GM12878 (cell line): ENCODE measurements around the gene CEACAM3. TPM values are rescaled to one million over a fixed set of nuclear protein-coding genes. Genes with fewer than 3 reads are reported as not detected.

Source experiments
- ATAC-seq: fragments of 200-7000 bp; cut with Tn5 transposase; 3 replicates; pipeline ENCODE4 v1.9.1; 2020; ENCODE audit warnings: mild to moderate bottlenecking, moderate library complexity
- BruUV-seq: library from RNA; stranded (reverse); fragments of 400-500 nt; replicated peaks from 2 replicates; lab custom pipeline; 2021; lab: Mats Ljungman, UMichigan
- CTCF ChIA-PET: fragments of 300-600 bp; sonication (Branson Sonifier 250); formaldehyde crosslinking; extraction: SDS; loops from one replicate; lab custom pipeline; 2021; ENCODE audit warnings: inconsistent platforms; lab: Yijun Ruan, JAX
- POLR2A ChIA-PET: fragments of 350-600 bp; formaldehyde crosslinking; extraction: SDS; loops from one replicate; lab custom pipeline; 2021; ENCODE audit warnings: inconsistent platforms; lab: Charles Lee
- RAD21 ChIA-PET: fragments of 300-600 bp; sonication (Branson Sonifier 250); formaldehyde crosslinking; loops from one replicate; lab custom pipeline; 2023; ENCODE audit warnings: antibody characterized with exemption; ENCODE audit not compliant: unreplicated experiment; lab: Charles Lee
- SMC1A ChIA-PET: fragments of 300-600 bp; sonication (Branson Sonifier 250); formaldehyde crosslinking; loops from one replicate; lab custom pipeline; 2023; ENCODE audit not compliant: unreplicated experiment, uncharacterized antibody; lab: Charles Lee
- DNase-seq: peaks from one replicate; pipeline ENCODE4 v3.0.0-alpha.2; 2011; ENCODE audit warnings: low read depth, low spot score
- FAIRE-seq: peaks from 3 replicates; lab custom pipeline; 2011; peaks lifted over from hg19 to GRCh38; lab: Jason Lieb, UNC
- H2AFZ ChIP-seq: 2 replicates; pipeline ENCODE4 v1.6.0; 2011; ENCODE audit warnings: low read depth, low read length, control low read depth; ENCODE audit not compliant: control insufficient read depth
- H3K27ac ChIP-seq: 2 replicates; pipeline ENCODE4 v1.5.1; 2011; ENCODE audit warnings: control low read depth; ENCODE audit not compliant: control insufficient read depth, insufficient read depth
- H3K27me3 ChIP-seq, 2 experiments: replicated peaks in 1 of 2; 2 replicates each; pipeline versions ENCODE4 v1.6.0 to v1.6.1; 2011; ENCODE audit warnings: low read length in 1 of 2; ENCODE audit not compliant: control insufficient read depth in 2 of 2, insufficient read depth in 2 of 2
- H3K36me3 ChIP-seq, 2 experiments: 2 replicates each; pipeline ENCODE4 v1.5.1; 2011; ENCODE audit warnings: low read length in 1 of 2; ENCODE audit not compliant: control insufficient read depth in 2 of 2, insufficient read depth in 2 of 2
- H3K4me1 ChIP-seq: 2 replicates; pipeline ENCODE4 v1.6.1; 2011; ENCODE audit warnings: mild to moderate bottlenecking, low read length, moderate library complexity, mixed read lengths; ENCODE audit not compliant: control insufficient read depth, insufficient read depth
- H3K4me2 ChIP-seq: 2 replicates; pipeline ENCODE4 v1.6.0; 2011; ENCODE audit warnings: control low read depth; ENCODE audit not compliant: control insufficient read depth, insufficient read depth
- H3K4me3 ChIP-seq: fragments of 200-600 bp; sonication (generic); 2 replicates; pipeline ENCODE4 v1.5.1; 2016
- H3K79me2 ChIP-seq: 2 replicates; pipeline ENCODE4 v1.6.0; 2011; ENCODE audit warnings: low read length; ENCODE audit not compliant: control insufficient read depth, insufficient read depth
- H3K9ac ChIP-seq: 2 replicates; pipeline ENCODE4 v1.8.0; 2011; ENCODE audit warnings: low read length, control low read depth, mixed read lengths; ENCODE audit not compliant: control insufficient read depth, insufficient read depth
- H3K9me3 ChIP-seq: replicated peaks from 3 replicates; pipeline ENCODE4 v1.5.1; 2011; ENCODE audit warnings: mild to moderate bottlenecking, low read length; ENCODE audit not compliant: control insufficient read depth, insufficient read depth
- H4K20me1 ChIP-seq: 2 replicates; pipeline ENCODE4 v1.6.0; 2011; ENCODE audit not compliant: control insufficient read depth, insufficient read depth
- BRCA1 ChIP-seq: IDR thresholded peaks from 2 replicates; pipeline ENCODE4 v1.6.1; 2011; ENCODE audit warnings: low read depth, low read length, improper control_type of control experiment
- CTCF ChIP-seq, 3 experiments: IDR thresholded peaks in 2 of 3; conservative IDR thresholded peaks in 1 of 3; 2 replicates each; pipeline ENCODE4 v1.5.1; 2011; ENCODE audit warnings: low read depth in 3 of 3, low read length in 3 of 3, mild to moderate bottlenecking in 3 of 3, control low read depth in 2 of 3, moderate library complexity in 2 of 3, inconsistent platforms in 1 of 3, mixed read lengths in 1 of 3; ENCODE audit not compliant: control insufficient read depth in 2 of 3, insufficient read depth in 1 of 3; ENCODE audit errors: extremely low read depth in 1 of 3
- HCFC1 ChIP-seq: fragments of 150-350 bp; IDR thresholded peaks from 2 replicates; pipeline ENCODE4 v1.6.1; 2014; ENCODE audit warnings: low read length
- NKRF ChIP-seq: fragments of 450-650 bp; conservative IDR thresholded peaks from 2 replicates; pipeline ENCODE4 v1.6.1; 2017; ENCODE audit warnings: mild to moderate bottlenecking, moderate library complexity
- POLR2AphosphoS2 ChIP-seq: IDR thresholded peaks from 2 replicates; pipeline ENCODE4 v1.6.1; 2011; ENCODE audit warnings: low read depth, mild to moderate bottlenecking, low read length, improper control_type of control experiment, moderate library complexity
- POLR2AphosphoS5 ChIP-seq: IDR thresholded peaks from 2 replicates; pipeline ENCODE4 v1.6.1; 2011; ENCODE audit warnings: mild to moderate bottlenecking, low read length, inconsistent platforms
- RAD21 ChIP-seq: IDR thresholded peaks from 2 replicates; pipeline ENCODE4 v1.6.1; 2011; ENCODE audit warnings: mild to moderate bottlenecking, low read depth, low read length, moderate library complexity; ENCODE audit not compliant: insufficient read depth
- SMC3 ChIP-seq: IDR thresholded peaks from 2 replicates; pipeline ENCODE4 v1.6.1; 2011; ENCODE audit warnings: low read length, improper control_type of control experiment, borderline replicate concordance
- YY1 ChIP-seq: IDR thresholded peaks from 2 replicates; pipeline ENCODE4 v1.6.1; 2011; ENCODE audit warnings: low read depth, mild to moderate bottlenecking, low read length
- ZBTB33 ChIP-seq: fragments of 450-650 bp; IDR thresholded peaks from 2 replicates; pipeline ENCODE4 v1.6.1; 2017; ENCODE audit warnings: mild to moderate bottlenecking
- WGBS: methylation state at CpG from one replicate; pipeline ENCODE4 v1.1.6; 2016; ENCODE audit warnings: low lambda C conversion rate; ENCODE audit not compliant: insufficient replicate concordance, insufficient coverage; ENCODE audit errors: missing lambda C conversion rate; 5-methylcytosine and 5-hydroxymethylcytosine counted together
- in situ Hi-C: fragments of 300-500 bp; cut with MboI; formaldehyde crosslinking; loops from 9 replicates; pipeline ENCODE4 v1.14.3; 2018; ENCODE audit warnings: mixed read lengths
- intact Hi-C: fragments of 100-400 bp; cut with micrococcal nuclease; formaldehyde crosslinking; loops from one replicate; pipeline ENCODE4 v1.14.2; 2022; ENCODE audit not compliant: unreplicated experiment
- polyA plus RNA-seq, 11 experiments: library from polyadenylated mRNA; depleted of rRNA in 4 of 11; unstranded in 6 of 11; stranded (reverse) in 5 of 11; fragments of >200 nt; fragmentation: Nextera tagmentation in 4 of 11; fragmentation: Illumina TruSeq in 1 of 11; extraction: Ambion mirVana in 4 of 11; extraction: Trizol in 1 of 11; gene quantifications; 1 replicate in 1 of 11; 2 replicates in 10 of 11; pipeline versions ENCODE4 v1.2.1 to v1.2.3, GENCODE V29; 2011 to 2016; ENCODE audit warnings: inconsistent platforms in 2 of 11, missing spikeins in 2 of 11, low read depth in 1 of 11
- total RNA-seq, 4 experiments: library from RNA; depleted of rRNA in 3 of 4; stranded (reverse); fragments of >200 nt in 3 of 4; fragmentation: Illumina TruSeq in 1 of 4; extraction: Trizol in 1 of 4; gene quantifications; 2 replicates each; pipeline versions ENCODE4 v1.2.1 to v1.2.3, GENCODE V29; 2013 to 2021

The CEACAM3 gene
- total and polyA plus RNA-seq, 10 of the 15 experiments (the other 5 are each of a cell fraction or from before 2014, with no cell fraction given), result not detected

- no TSS peak for BruUV-seq
These were observed 24.8 kb downstream of the CEACAM3 start for GRCh38 chr19:41821003-41821735.

More at GRCh38 chr19:41821003-41821735, 24.8 kb downstream of the CEACAM3 start:
- peak; percentile 83 for FAIRE-seq
- H3K9ac ChIP-seq, result no peak overlapping the region
- H3K27ac ChIP-seq, result no peak overlapping the region
- no peaks in the 10 kb centered on the region for H3K9me3 ChIP-seq
- POLR2A ChIA-PET, result interaction anchor here (1.4 kb wide), 1 partner anchor 28 kb away, joined by 4 read pairs; no protein-coding TSS in a partner anchor
- peak; percentile 12 for DNase-seq
- RAD21 ChIA-PET, result interaction anchor here (0.6 to 3.9 kb wide), 5 partner anchors 27 to 560 kb away, joined by 3 to 37 read pairs (median 4); partner anchors contain the start of gene CEACAM3
- H3K27me3 ChIP-seq, result no peaks in the 10 kb centered on the region
- CTCF ChIA-PET, result interaction anchor here (0.6 to 9.0 kb wide), 16 partner anchors 9 to 1200 kb away, joined by 3 to 188 read pairs (median 5); partner anchors contain the start of genes CEACAM3, CEACAM6 and RABAC1
- no peak overlapping the region for H3K4me3 ChIP-seq
- in situ Hi-C loops, result no loop called here
- intact Hi-C loops, result loop anchor here (1.0 kb wide), 2 partner anchors 28 to 68 kb away; no protein-coding TSS in a partner anchor
- H3K36me3 ChIP-seq, result no peaks in the 10 kb centered on the region
- TF ChIP-seq CTCF (IDR thresholded peaks at IDR 0.05 in 2 of 3, conservative IDR thresholded peaks at IDR 0.05 in 1 of 3; ENCODE audit: control insufficient read depth in 2 of 3, extremely low read depth in 1 of 3, insufficient read depth in 1 of 3, low read depth in 3 of 3, low read length in 3 of 3) (peak; percentile 69 to 78 (median 72)), ZBTB33 (no peak), NKRF (no peak), POLR2AphosphoS2 (no peak), YY1 (peak; percentile 51; the same call in 1 of the 2 replicates), HCFC1 (no peak), SMC3 (peak; percentile 62), POLR2AphosphoS5 (no peak), BRCA1 (no peak), RAD21 (peak; percentile 94)
- no peaks in the 10 kb centered on the region for H3K79me2 ChIP-seq
- H3K4me2 ChIP-seq, result no peak overlapping the region
- peak; percentile 93 for ATAC-seq
- no peak overlapping the region for H2AFZ ChIP-seq
- no peaks in the 10 kb centered on the region for H4K20me1 ChIP-seq
- SMC1A ChIA-PET, result interaction anchor here (1.0 to 3.9 kb wide), 5 partner anchors 27 to 114 kb away, joined by 3 to 47 read pairs (median 4); partner anchors contain the start of gene CEACAM3
- H3K4me1 ChIP-seq, result no peaks in the 10 kb centered on the region
- 31% methylated on average over 12 of the region's 12 CpGs for WGBS
